CD4-positive, alpha-beta T cell treated with Interleukin-17A for 4 hours (primary cell): ENCODE data around the gene ATP11B.

Experiments
- DNase-seq: peaks from one replicate; pipeline ENCODE4 v3.0.0-alpha.2; 2020; ENCODE audit warnings: mixed read lengths

Gene ATP11B

GRCh38 chr3:182913889-182914288 is 120.6 kb downstream of the ATP11B start:
- DNase-seq = peak; percentile 11

DNA sequence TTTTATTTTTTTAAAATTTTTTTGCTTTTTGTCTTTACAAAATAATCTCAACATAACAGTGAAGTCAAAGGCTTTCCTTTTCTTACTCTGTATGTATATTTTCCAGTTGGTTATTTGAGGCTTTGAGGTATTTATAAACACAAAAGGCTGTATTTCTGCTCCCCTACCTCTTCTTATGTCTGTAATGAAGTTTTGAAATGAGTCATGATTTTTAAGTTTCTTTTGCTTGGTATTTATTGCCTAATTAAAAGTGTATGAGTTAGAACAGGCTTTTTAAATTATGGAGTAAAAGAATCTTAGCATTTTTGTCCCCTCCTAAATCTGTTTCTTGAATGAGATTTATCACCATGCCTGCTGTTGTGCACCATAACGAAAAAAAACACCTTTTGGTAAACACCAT is 121.0 kb downstream of the ATP11B start:
- no peak for DNase-seq

DNA sequence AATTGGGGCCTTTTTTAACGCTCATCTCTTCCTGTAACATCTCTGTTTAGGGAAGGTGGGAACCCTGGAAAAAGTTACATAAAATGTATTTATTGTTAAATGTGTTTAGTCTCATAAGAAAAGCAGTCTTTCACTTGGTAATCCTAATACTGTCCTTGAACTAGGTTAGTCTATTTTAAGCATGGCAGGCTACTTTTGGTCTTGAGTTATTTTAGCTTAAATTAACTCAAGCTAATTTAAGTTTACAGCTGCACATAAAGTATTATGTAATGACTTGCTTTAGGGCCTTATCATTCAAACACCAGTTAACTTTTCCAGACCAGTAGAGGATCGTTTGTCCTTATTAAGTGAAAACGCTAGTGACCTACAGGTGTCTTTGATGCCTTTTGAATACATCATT is 123.8 kb downstream of the ATP11B start:
- DNase-seq = no peak

DNA sequence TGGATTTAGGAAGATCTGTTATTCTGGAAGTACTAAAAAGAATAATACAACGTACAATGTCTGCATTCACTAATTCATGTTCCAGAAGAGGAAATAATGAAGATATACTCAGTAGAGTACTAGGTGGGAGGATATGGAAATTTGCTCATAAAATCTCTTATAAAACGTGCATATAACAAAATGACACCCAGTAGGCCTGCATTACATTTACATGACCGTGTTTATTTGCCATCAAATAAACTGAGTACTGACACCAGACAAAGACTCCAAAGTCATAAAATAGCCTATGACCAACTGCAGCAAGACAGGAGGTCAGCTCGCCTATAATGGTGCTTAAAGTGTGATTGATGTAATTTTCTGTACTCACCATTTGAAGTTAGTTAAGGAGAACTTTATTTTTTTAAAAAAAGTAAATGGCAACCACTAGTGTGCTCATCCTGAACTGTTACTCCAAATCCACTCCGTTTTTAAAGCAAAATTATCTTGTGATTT is 126.6 kb downstream of the ATP11B start:
- DNase-seq = no peak

DNA sequence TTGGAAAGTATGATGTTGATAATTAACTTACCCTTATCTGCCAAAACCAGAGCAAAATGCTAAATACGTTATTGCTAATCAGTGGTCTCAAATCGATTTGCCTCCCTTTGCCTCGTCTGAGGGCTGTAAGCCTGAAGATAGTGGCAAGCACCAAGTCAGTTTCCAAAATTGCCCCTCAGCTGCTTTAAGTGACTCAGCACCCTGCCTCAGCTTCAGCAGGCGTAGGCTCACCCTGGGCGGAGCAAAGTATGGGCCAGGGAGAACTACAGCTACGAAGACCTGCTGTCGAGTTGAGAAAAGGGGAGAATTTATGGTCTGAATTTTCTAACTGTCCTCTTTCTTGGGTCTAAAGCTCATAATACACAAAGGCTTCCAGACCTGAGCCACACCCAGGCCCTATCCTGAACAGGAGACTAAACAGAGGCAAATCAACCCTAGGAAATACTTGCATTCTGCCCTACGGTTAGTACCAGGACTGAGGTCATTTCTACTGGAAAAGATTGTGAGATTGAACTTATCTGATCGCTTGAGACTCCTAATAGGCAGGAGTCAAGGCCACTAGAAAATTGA is 127.3 kb downstream of the ATP11B start:
- no peak for DNase-seq

DNA sequence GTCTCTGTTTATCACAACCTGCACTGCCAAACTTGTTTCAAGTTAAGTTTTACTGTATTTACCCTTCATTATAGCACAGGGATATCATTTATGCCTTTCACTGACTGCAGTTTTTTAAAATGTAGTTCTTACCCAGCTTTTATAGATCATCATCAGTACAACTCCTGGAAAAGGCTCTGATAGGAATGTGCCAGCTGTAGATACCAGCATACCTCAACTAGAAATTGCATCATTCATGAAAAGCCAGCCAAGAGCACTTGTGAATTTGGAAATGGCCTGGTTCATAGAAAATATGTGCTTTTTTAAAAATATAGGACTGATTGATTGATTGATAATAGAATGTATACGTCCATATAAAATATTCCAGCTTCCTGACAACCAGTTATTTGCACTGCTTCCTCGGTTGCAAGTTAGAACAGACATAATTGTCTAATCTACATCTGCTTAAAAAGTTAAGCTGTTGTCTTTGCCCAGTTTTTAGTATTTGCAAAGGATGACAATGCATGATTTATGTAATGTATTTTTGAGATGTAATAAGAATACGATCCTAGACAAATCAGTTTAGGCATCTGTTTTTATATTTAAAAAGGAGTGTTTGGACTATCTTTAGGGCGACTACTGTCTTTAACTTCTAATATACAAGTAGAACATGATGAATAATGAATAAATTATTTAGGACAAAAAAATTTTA is 128.5 kb downstream of the ATP11B start:
- no peak for DNase-seq

DNA sequence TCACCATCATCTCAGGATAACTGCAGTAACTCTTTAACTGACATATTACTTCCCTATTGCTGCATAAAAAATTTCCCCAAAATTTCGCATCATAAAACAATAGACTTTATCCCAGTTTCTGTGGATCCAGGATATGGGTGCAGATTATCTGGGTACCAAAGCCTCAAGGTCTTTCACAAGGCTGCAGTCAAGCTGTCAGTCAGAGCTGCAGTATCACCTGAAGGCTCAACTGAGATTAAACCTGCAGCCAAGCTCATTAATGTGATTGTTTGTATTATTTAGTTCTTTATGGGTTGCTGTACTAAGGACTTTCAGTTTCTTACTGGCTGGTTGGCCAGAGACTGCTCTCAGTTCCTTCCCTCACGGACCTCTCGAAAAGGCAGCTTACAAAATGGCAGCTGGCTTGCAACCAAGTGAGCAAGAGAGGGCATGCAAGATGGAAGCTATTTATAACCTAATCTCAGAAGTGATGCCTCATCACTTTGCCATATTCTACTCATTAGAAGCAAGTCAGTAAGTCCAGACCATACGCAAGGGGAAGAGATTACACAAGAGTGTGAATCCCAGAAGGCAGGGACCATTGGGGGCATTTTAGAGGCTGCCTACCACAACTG is 132.1 kb downstream of the ATP11B start:
- DNase-seq = no peak

GRCh38 chr3:182925944-182926337 is 132.6 kb downstream of the ATP11B start:
- no peak for DNase-seq

DNA sequence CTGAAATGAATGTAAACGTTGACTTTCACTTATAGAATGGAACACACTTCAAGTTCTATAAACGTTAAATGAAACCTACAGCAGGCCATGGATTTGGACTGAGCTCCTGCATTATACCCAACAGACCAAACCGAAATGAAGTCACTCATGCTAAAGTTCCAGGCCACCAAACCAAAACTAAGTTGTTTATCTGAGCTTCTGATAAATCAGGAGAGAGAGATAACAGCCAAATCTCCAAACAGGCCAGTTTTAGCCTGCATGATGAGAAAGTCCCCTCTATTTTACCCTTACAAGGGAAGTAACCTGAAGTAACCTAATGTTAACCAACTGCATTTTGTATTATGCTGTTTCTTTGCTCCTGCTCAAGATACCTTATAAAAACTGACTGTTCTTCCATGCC is 142.5 kb downstream of the ATP11B start:
- no peak for DNase-seq

DNA sequence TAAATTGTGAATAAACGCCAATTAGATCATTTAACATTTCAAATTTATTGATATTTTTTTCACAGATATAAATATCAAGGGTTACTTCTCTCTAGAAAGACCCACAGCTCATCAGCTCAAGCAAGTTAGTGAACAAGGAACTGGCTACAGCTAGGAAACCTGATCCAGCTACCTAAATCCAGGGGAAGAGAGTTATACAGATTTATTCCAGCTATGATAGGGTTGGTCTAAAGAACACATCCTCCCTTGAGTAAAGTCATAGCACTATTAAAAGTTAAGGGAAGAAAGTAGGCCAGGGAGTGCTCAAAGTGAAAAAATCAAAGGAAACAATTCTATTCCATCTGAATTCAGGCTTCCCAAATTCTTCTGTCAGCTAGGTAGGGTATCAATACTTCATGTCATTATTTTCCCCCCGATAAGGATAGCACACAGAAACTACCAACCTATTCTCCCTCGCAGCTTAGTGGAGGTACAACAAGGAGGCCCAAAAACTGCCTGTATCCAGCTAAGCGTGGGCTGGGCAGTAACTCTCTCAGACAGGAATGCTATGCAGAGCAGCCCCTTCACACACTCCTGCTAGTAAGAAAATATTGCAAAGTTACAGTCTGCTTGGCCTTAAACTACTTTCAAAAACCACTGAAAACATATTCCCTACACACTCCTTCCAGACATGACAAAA is 143.1 kb downstream of the ATP11B start:
- DNase-seq = no peak

DNA sequence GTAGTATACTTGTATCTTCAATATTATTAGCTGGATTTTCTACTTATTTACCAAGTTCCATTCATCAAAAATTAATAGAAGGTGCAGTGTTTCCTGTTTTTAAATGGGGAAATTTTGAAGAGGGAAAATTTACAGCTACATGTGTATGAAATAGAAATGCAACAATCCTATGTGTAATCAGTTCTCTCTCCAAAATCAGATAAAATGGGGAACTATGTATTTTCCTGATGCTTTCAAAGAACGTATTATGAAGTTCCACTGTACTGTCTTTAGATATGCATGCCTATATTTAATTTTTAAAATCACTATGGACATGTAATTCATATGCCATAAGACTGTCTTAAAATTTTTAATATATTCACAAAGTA is 143.6 kb downstream of the ATP11B start:
- no peak for DNase-seq

GRCh38 chr3:182937293-182938051 is 144.2 kb downstream of the ATP11B start:
- no peak for DNase-seq

DNA sequence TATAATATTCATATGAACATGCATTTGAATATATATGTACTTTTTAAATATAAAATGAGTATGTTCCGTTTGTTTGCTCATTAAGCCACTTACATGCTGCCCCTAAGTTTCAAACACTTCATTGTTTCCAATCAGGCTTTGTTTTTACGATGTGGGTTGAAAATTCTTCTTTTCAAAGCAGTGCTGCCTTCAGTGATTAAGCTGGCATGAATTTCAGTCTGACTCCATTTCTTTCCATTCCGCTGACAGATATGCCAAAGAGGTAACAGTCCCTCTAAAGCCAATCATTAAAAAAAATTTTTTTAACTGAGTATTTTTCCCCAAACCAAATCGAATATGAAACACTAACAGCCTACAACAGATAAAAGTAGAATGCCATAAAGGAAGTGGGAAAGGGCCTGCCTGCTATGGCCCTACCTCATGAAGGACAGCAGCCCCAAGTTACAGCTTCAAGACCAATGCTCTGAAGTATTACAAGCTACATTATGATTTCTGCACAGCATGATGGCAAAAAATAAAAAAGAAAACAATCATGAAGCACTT is 147.0 kb downstream of the ATP11B start:
- DNase-seq = no peak

DNA sequence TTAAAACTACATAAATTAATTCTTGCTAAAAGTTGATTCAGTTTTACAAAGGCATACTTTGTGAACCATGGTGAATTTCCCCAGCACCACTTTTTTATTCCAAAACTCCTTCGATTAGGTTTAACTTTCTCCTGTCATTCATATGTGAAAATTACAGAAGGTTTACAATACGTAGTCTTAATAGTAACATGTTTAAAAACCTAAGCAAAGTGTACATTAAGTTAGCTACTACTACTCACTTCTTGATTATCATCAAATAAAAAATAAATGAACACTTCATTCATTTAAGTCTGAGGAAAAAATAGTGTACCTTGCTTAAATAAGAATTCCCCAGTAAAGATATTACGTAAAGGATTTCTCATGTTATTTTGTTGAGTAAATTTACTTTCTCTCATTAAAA is 148.4 kb downstream of the ATP11B start:
- DNase-seq = no peak

- no peak for DNase-seq
Measured at GRCh38 chr3:182947888-182948287, 154.6 kb downstream of the ATP11B start.

DNA sequence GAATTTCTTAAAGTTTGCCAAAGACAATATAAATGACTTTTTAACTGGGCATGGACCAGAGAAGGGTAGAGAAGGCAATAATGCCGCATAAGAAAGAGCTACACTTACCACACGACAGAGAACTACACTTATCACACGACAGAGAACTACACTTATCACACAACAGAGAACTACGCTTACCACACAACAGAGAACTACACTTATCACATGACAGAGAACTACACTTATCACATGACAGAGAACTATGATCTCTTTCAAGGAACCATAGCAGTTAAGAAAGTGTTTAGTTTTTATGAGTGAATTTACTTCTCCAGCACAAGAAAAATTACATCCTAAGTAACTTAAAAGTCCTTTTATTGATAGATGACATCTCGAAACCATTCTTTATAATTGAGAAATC is 155.0 kb downstream of the ATP11B start:
- no peak for DNase-seq

DNA sequence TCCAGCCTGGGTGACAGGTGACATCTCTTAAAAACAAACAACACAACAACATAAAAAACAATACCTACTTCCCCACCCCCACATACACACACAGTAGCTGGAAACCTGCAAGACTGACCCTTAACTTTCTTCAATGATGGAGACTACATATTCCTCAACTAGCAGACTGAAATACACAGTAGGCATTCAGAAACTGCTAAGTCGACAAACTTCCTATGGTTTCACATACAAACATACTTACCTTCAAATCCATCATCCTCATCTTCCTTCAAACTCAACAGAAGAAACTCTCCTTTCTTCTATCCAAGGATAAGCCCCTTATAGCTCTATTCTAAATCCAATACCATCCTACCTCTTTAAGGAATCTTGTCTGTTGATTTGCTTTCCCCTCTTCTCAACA is 156.4 kb downstream of the ATP11B start:
- no peak for DNase-seq

DNA sequence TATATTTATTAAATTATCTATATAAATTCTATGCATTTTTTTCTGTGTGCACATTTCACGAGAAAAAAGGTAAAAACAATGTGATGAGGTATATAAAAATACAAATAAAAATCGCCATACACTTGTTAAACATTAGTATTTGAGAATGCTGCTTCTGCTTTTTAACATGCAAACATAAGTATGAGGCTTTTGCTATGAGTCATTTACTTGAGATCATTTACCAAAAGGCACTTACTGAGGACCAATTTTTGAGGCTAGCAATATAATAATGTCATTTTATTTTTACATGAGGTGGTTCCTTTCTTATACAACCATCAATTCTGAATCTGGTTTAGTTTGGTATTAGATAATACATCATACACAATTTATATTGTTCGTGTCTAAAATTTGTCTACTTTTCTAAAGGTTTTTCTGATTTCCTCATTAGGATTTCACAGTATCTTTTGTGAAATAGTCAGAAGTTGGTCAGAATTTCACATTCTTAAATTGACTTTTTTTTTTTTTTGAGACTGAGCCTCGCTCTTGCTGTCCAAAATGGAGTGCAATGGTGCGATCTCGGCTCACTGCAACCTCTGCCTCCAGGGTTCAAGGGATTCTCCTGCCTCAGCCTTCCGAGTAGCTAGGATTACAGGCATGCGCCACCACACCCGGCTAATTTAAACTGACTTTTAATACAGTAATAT is 161.4 kb downstream of the ATP11B start:
- DNase-seq = no peak

DNA sequence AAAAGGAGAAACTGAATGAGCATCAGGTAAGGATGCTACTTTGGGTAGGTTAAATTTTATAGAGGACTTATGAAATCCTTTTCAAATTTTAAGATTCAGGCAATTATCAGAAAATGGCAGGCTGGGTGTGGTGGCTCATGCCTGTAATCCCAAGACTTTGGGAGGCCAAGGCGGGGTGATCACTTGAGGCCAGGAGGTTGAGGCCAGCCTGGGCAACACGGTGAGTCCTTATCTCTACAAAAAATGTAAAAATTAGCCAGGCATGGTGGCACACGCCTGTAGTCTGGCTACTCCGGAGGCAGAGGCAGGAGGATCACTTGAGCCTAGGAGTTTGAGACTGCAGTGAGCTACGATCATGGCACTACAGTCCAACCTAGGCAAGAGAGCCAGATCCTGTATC is 163.9 kb downstream of the ATP11B start:
- no peak for DNase-seq

DNA sequence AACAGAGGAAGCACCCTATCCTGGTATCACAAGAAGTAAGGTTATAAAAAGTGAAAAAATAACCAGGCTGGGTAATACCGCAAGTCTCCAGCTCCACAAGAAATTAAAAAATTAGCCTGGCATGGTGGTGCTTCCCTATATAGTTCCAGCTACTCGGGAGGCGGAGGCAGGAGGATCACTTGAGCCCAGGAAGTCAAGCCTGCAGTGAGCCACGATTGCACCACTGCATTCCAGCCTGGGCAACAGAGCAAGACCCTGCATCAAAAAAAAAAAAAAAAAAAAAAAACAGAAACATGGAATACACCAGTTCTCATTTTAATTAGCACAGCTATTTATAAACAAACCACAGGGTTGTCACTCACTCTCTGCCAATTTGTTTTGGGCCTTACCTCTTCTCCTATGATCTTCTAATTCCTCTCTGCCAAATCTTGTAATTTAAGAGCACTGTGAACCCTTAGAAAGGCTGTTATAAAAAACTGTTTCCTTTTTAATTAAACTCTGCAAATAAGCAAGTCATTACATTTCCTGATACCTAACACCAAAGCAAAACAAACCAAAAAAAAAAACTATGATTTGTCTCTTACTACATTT is 164.5 kb downstream of the ATP11B start:
- DNase-seq = no peak

GRCh38 chr3:182959474-182960350 is 166.4 kb downstream of the ATP11B start:
- no peak for DNase-seq
